Thoracic aorta (tissue), 2 donors: Measurements from ENCODE around the gene PARP8. TPM values are rescaled to one million over a fixed set of nuclear protein-coding genes. Genes with fewer than 3 reads are reported as not detected.

Experiments
- ATAC-seq: fragments of 150-250 bp; one replicate; pipeline ENCODE4 v1.8.0; 2017; ENCODE audit warnings: low read depth; ENCODE audit not compliant: insufficient number of reproducible peaks, low FRiP score
- DNase-seq: peaks from one replicate; pipeline ENCODE4 v3.0.0-alpha.2; 2020; ENCODE audit warnings: low spot score
- H3K27ac ChIP-seq, 2 donors: fragments of 200-600 bp; sonication (generic); 1 replicate in 1 of 2; 2 replicates in 1 of 2; pipeline ENCODE4 v1.5.1; 2016; ENCODE audit warnings: mild to moderate bottlenecking in 2 of 2, moderate library complexity in 2 of 2
- H3K27me3 ChIP-seq: fragments of 200-600 bp; sonication (generic); replicated peaks from 2 replicates; pipeline ENCODE4 v1.6.0; 2016; ENCODE audit warnings: mild to moderate bottlenecking; ENCODE audit not compliant: insufficient read depth
- H3K36me3 ChIP-seq: fragments of 200-600 bp; sonication (generic); one replicate; pipeline ENCODE4 v1.5.1; 2016
- H3K4me1 ChIP-seq, 2 donors: fragments of 200-600 bp; sonication (generic); 1 replicate in 1 of 2; 2 replicates in 1 of 2; pipeline versions ENCODE4 v1.5.1 to v1.6.0; 2016; ENCODE audit warnings: low read depth in 2 of 2, mild to moderate bottlenecking in 1 of 2; ENCODE audit not compliant: control insufficient read depth in 1 of 2
- H3K4me3 ChIP-seq: fragments of 200-600 bp; sonication (generic); 2 replicates; pipeline ENCODE4 v1.5.1; 2016; ENCODE audit warnings: mild to moderate bottlenecking
- H3K9me3 ChIP-seq: fragments of 200-600 bp; sonication (generic); 2 replicates; pipeline ENCODE4 v1.5.1; 2016
- CTCF ChIP-seq: fragments of 200-600 bp; sonication (generic); IDR thresholded peaks from one replicate; pipeline ENCODE4 v1.5.1; 2019; ENCODE audit warnings: antibody characterized with exemption
- total RNA-seq, 2 donors: library from RNA; depleted of rRNA; stranded (reverse); fragments of >200 nt; gene quantifications; one replicate each; pipeline versions ENCODE4 v1.1.0 to v1.2.3, GENCODE V29; 2016

Gene PARP8
- total RNA-seq, 2 donors from 2014 or later = 27.5 to 34.7 TPM

- TF ChIP-seq CTCF = no peak
- DNase-seq (no peak), ATAC-seq (no peak)
- Histone ChIP-seq H3K27ac (no peak overlapping the region), H3K9me3 (no peaks in the 10 kb centered on the region), H3K4me3 (no peak overlapping the region), H3K4me1 (peaks cover 0 to 4% of the 10 kb centered on the region in 2 donors), H3K27me3 (no peaks in the 10 kb centered on the region), H3K36me3 (no peaks in the 10 kb centered on the region)
Observed at GRCh38 chr5:50864466-50864865, 198.0 kb downstream of the PARP8 start.

GRCh38 chr5:50866415-50866814 lies 200.0 kb downstream of the PARP8 start:
- ATAC-seq (no peak), DNase-seq (no peak)
- no peaks in the 10 kb centered on the region for H3K27me3 ChIP-seq
- no peak for TF ChIP-seq CTCF
- no peaks in the 10 kb centered on the region for H3K36me3 ChIP-seq
- no peak overlapping the region for H3K4me3 ChIP-seq
- no peaks in the 10 kb centered on the region for H3K9me3 ChIP-seq
- no peak overlapping the region for H3K27ac ChIP-seq
- peaks cover 0 to 4% of the 10 kb centered on the region in 2 donors for H3K4me1 ChIP-seq

- H3K36me3 ChIP-seq = no peaks in the 10 kb centered on the region
- no peak overlapping the region for H3K4me3 ChIP-seq
Observed at GRCh38 chr5:50867140-50867539, 200.7 kb downstream of the PARP8 start.

DNA sequence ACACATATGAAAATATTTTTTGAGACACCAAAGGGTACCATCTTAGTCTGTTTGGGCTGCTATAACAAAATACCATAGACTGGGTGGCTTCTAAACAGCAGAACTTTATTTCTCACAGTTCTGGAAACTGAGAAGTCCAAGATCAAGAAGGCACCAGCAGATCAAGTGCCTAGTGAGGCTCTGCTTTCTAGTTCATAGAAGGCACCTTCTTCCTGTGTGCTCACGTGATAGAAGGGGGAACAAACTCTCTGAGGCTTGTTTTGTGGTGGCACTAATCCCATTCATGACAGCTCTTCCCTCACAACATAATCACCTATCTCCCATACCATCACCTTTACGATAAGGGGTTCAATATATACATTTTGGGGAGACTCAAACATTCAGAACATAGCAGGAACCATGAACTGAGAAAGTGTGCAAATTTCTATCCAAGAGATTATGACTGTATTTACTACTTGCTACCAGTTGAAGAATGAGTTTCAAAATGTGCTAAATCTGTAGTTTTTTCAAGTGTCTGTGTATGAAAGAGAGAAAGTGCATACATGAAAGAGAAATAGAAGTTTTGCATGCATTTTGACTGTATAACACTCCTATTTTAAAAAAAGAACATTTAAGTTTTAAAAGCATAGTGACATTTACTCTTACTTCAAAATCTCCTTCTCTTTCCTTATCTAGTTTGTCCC lies 207.3 kb downstream of the PARP8 start:
- Histone ChIP-seq H3K9me3 (no peaks in the 10 kb centered on the region), H3K27ac (no peak overlapping the region), H3K4me3 (no peak overlapping the region), H3K27me3 (no peaks in the 10 kb centered on the region), H3K36me3 (no peaks in the 10 kb centered on the region), H3K4me1 (peaks cover 0 to 23% of the 10 kb centered on the region in 2 donors)
- no peak for TF ChIP-seq CTCF
- DNase-seq (no peak), ATAC-seq (no peak)

More at GRCh38 chr5:50867140-50867539, 200.7 kb downstream of the PARP8 start:
- Histone ChIP-seq H3K27me3 (no peaks in the 10 kb centered on the region), H3K4me1 (peaks cover 0 to 4% of the 10 kb centered on the region in 2 donors), H3K27ac (no peak overlapping the region), H3K9me3 (no peaks in the 10 kb centered on the region)
- DNase-seq = no peak
- ATAC-seq = no peak
- no peak for TF ChIP-seq CTCF

- DNase-seq = no peak
- ATAC-seq = peak; percentile 36
- Histone ChIP-seq H3K4me3 (peak overlapping the region; percentile 51), H3K36me3 (no peaks in the 10 kb centered on the region), H3K9me3 (no peaks in the 10 kb centered on the region), H3K27ac (peak overlapping the region in 1 of 2 donors; percentile 43), H3K27me3 (no peaks in the 10 kb centered on the region), H3K4me1 (peaks cover 0 to 23% of the 10 kb centered on the region in 2 donors)
- no peak for TF ChIP-seq CTCF
Observed at GRCh38 chr5:50874306-50875001, 208.0 kb downstream of the PARP8 start.
